HepG2 (cell line): Measurements from ENCODE around the gene ALG8. TPM values are rescaled to one million over a fixed set of nuclear protein-coding genes. Genes with fewer than 3 reads are reported as not detected.
A peak's percentile ranks its signal among the peaks of the same experiment; 100 is the strongest.

Experiments used
- ASH2L ChIP-seq: fragments of 300-600, 200-600 bp; sonication (generic); IDR thresholded peaks from 2 replicates; pipeline ENCODE4 v1.7.0; 2017; ENCODE audit warnings: low read depth, mild to moderate bottlenecking, moderate library complexity, mixed read lengths, low read length; ENCODE audit not compliant: insufficient read length
- EHMT2 ChIP-seq: fragments of 200-600 bp; sonication (generic); IDR thresholded peaks from 2 replicates; pipeline ENCODE4 v1.7.0; 2017; ENCODE audit warnings: antibody characterized with exemption, low read depth, low read length, borderline replicate concordance
- HNRNPL ChIP-seq: fragments of 200-400 bp; formaldehyde crosslinking; IDR thresholded peaks from 2 replicates; pipeline ENCODE4 v1.6.1; 2017; ENCODE audit warnings: mild to moderate bottlenecking, low read depth, low read length
- PITX1 ChIP-seq: sonication (generic); formaldehyde crosslinking; IDR thresholded peaks from 2 replicates; pipeline ENCODE4 v1.5.1; 2020; ENCODE audit warnings: mild to moderate bottlenecking, missing genetic modification reagents
- YEATS4 ChIP-seq: sonication (generic); formaldehyde crosslinking; IDR thresholded peaks from 2 replicates; pipeline ENCODE4 v1.4.0; 2020; ENCODE audit warnings: missing genetic modification reagents, borderline replicate concordance
- ZNF589 ChIP-seq: sonication (generic); formaldehyde crosslinking; conservative IDR thresholded peaks from 2 replicates; pipeline ENCODE4 v1.8.0; 2022; ENCODE audit warnings: mild to moderate bottlenecking, moderate library complexity, missing genetic modification reagents
- ZNF652 ChIP-seq: IDR thresholded peaks from 2 replicates; pipeline ENCODE4 v1.6.1; 2016; ENCODE audit warnings: low read depth, borderline replicate concordance
- polyA plus RNA-seq, 8 experiments: library from polyadenylated mRNA; depleted of rRNA in 3 of 8; stranded (reverse) in 7 of 8; unstranded in 1 of 8; fragments of >200 nt; fragmentation: Illumina TruSeq in 4 of 8; extraction: Trizol in 4 of 8; gene quantifications; 2 replicates each; pipeline versions ENCODE4 v1.2.1 to v1.2.3, GENCODE V29; 2011 to 2016; ENCODE audit warnings: low read depth in 4 of 8, missing spikeins in 1 of 8, mixed read lengths in 1 of 8; ENCODE audit not compliant: insufficient read depth in 1 of 8
- total RNA-seq, 5 experiments: library from RNA; depleted of rRNA; stranded (reverse); fragments of >200 nt; fragmentation: Illumina TruSeq; extraction: Trizol; gene quantifications; 2 replicates each; pipeline ENCODE4 v1.2.3, GENCODE V29; 2016; ENCODE audit warnings: low read depth in 1 of 5
- TF ChIP-seq, protein P1 (sequence below): sonication (generic); formaldehyde crosslinking; IDR thresholded peaks from 2 replicates; pipeline ENCODE4 v1.4.0; 2020; ENCODE audit warnings: low read depth, mild to moderate bottlenecking, missing genetic modification reagents
- TF ChIP-seq, protein P2 (sequence below): sonication (generic); formaldehyde crosslinking; IDR thresholded peaks from 2 replicates; pipeline ENCODE4 v1.5.0; 2020; ENCODE audit warnings: mild to moderate bottlenecking, missing genetic modification reagents, borderline replicate concordance
- TF ChIP-seq, protein P3 (sequence below): sonication (generic); formaldehyde crosslinking; IDR thresholded peaks from 2 replicates; pipeline ENCODE4 v1.5.0; 2020; ENCODE audit warnings: mild to moderate bottlenecking, missing genetic modification reagents
- TF ChIP-seq, protein P4 (sequence below): sonication (generic); formaldehyde crosslinking; IDR thresholded peaks from 2 replicates; pipeline ENCODE4 v1.5.0; 2020; ENCODE audit warnings: mild to moderate bottlenecking, missing genetic modification reagents, borderline replicate concordance

Gene ALG8
- total and polyA plus RNA-seq, 2 of the 13 experiments (the other 11 are each of a cell fraction or from before 2014, with no cell fraction given), result 75.8 to 88.0 TPM

DNA sequence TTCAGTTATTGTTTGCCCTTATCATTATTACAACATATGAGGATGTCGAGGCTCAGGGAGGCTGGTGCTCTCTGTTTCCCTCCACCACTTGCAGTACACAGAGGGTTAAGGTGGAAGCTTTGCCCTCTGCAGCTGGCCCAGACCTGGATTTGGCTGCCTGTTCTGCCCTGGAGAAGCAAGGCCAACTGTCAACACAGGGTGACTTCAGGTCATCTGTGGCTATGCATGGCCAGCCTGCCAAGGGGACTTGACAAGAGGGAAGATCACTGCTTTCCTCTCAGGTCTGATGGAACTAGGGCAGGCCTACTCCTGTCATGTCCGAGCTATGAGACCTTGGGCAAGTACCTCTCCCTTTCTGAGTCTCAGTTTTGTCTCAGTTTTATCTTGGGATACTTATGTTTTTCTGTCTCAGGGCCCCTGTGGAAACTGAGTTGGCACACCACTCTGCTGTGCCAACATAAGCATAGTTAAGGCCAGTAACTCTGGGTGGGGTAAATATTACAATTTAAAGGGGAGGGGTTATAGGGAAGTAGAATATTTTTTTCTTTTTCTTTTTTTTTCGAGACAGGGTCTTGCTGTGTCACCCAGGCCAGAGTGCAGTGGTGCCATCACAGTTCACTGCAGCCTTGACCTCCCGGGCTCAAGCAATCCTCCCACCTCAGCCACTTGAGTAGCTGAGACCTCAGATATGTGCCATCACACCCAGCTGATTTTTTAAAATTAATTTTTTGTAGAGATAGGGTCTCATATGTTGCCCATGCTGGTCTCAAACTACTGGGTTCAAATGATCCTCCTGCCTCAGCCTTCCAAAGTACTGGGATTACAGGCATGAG is 78.1 kb downstream of the ALG8 start (continued):
- TF ChIP-seq, protein P1, sequence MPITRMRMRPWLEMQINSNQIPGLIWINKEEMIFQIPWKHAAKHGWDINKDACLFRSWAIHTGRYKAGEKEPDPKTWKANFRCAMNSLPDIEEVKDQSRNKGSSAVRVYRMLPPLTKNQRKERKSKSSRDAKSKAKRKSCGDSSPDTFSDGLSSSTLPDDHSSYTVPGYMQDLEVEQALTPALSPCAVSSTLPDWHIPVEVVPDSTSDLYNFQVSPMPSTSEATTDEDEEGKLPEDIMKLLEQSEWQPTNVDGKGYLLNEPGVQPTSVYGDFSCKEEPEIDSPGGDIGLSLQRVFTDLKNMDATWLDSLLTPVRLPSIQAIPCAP (CRISPR knock-in tag), result no peak
- TF ChIP-seq, protein P2, sequence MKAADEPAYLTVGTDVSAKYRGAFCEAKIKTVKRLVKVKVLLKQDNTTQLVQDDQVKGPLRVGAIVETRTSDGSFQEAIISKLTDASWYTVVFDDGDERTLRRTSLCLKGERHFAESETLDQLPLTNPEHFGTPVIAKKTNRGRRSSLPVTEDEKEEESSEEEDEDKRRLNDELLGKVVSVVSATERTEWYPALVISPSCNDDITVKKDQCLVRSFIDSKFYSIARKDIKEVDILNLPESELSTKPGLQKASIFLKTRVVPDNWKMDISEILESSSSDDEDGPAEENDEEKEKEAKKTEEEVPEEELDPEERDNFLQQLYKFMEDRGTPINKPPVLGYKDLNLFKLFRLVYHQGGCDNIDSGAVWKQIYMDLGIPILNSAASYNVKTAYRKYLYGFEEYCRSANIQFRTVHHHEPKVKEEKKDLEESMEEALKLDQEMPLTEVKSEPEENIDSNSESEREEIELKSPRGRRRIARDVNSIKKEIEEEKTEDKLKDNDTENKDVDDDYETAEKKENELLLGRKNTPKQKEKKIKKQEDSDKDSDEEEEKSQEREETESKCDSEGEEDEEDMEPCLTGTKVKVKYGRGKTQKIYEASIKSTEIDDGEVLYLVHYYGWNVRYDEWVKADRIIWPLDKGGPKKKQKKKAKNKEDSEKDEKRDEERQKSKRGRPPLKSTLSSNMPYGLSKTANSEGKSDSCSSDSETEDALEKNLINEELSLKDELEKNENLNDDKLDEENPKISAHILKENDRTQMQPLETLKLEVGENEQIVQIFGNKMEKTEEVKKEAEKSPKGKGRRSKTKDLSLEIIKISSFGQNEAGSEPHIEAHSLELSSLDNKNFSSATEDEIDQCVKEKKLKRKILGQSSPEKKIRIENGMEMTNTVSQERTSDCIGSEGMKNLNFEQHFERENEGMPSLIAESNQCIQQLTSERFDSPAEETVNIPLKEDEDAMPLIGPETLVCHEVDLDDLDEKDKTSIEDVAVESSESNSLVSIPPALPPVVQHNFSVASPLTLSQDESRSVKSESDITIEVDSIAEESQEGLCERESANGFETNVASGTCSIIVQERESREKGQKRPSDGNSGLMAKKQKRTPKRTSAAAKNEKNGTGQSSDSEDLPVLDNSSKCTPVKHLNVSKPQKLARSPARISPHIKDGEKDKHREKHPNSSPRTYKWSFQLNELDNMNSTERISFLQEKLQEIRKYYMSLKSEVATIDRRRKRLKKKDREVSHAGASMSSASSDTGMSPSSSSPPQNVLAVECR (CRISPR knock-in tag), result no peak; the same call in 1 of the 2 replicates
- TF ChIP-seq, protein P3, sequence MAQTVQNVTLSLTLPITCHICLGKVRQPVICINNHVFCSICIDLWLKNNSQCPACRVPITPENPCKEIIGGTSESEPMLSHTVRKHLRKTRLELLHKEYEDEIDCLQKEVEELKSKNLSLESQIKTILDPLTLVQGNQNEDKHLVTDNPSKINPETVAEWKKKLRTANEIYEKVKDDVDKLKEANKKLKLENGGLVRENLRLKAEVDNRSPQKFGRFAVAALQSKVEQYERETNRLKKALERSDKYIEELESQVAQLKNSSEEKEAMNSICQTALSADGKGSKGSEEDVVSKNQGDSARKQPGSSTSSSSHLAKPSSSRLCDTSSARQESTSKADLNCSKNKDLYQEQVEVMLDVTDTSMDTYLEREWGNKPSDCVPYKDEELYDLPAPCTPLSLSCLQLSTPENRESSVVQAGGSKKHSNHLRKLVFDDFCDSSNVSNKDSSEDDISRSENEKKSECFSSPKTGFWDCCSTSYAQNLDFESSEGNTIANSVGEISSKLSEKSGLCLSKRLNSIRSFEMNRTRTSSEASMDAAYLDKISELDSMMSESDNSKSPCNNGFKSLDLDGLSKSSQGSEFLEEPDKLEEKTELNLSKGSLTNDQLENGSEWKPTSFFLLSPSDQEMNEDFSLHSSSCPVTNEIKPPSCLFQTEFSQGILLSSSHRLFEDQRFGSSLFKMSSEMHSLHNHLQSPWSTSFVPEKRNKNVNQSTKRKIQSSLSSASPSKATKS (CRISPR knock-in tag), result no peak
- TF ChIP-seq YEATS4 (CRISPR knock-in tag), result peak; percentile 40; the same call in 1 of the 2 replicates
- TF ChIP-seq PITX1 (CRISPR knock-in tag), result peak; percentile 69
- no peak for TF ChIP-seq ZNF589
- TF ChIP-seq ASH2L, result no peak
- peak; percentile 96 for TF ChIP-seq ZNF652 (CRISPR knock-in tag)
- TF ChIP-seq EHMT2, result peak; percentile 37; the same call in 1 of the 2 replicates
- TF ChIP-seq, protein P4, sequence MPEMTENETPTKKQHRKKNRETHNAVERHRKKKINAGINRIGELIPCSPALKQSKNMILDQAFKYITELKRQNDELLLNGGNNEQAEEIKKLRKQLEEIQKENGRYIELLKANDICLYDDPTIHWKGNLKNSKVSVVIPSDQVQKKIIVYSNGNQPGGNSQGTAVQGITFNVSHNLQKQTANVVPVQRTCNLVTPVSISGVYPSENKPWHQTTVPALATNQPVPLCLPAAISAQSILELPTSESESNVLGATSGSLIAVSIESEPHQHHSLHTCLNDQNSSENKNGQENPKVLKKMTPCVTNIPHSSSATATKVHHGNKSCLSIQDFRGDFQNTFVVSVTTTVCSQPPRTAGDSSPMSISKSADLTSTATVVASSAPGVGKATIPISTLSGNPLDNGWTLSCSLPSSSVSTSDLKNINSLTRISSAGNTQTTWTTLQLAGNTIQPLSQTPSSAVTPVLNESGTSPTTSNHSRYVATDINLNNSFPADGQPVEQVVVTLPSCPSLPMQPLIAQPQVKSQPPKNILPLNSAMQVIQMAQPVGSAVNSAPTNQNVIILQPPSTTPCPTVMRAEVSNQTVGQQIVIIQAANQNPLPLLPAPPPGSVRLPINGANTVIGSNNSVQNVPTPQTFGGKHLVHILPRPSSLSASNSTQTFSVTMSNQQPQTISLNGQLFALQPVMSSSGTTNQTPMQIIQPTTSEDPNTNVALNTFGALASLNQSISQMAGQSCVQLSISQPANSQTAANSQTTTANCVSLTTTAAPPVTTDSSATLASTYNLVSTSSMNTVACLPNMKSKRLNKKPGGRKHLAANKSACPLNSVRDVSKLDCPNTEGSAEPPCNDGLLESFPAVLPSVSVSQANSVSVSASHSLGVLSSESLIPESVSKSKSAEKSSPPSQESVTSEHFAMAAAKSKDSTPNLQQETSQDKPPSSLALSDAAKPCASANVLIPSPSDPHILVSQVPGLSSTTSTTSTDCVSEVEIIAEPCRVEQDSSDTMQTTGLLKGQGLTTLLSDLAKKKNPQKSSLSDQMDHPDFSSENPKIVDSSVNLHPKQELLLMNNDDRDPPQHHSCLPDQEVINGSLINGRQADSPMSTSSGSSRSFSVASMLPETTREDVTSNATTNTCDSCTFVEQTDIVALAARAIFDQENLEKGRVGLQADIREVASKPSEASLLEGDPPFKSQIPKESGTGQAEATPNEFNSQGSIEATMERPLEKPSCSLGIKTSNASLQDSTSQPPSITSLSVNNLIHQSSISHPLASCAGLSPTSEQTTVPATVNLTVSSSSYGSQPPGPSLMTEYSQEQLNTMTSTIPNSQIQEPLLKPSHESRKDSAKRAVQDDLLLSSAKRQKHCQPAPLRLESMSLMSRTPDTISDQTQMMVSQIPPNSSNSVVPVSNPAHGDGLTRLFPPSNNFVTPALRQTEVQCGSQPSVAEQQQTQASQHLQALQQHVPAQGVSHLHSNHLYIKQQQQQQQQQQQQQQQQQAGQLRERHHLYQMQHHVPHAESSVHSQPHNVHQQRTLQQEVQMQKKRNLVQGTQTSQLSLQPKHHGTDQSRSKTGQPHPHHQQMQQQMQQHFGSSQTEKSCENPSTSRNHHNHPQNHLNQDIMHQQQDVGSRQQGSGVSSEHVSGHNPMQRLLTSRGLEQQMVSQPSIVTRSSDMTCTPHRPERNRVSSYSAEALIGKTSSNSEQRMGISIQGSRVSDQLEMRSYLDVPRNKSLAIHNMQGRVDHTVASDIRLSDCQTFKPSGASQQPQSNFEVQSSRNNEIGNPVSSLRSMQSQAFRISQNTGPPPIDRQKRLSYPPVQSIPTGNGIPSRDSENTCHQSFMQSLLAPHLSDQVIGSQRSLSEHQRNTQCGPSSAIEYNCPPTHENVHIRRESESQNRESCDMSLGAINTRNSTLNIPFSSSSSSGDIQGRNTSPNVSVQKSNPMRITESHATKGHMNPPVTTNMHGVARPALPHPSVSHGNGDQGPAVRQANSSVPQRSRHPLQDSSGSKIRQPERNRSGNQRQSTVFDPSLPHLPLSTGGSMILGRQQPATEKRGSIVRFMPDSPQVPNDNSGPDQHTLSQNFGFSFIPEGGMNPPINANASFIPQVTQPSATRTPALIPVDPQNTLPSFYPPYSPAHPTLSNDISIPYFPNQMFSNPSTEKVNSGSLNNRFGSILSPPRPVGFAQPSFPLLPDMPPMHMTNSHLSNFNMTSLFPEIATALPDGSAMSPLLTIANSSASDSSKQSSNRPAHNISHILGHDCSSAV (CRISPR knock-in tag), result no peak
- no peak for TF ChIP-seq HNRNPL
